Mucosa of descending colon (tissue), 3 donors: ENCODE results near the gene NEAT1. TPM values are rescaled to one million over a fixed set of nuclear protein-coding genes. Genes with fewer than 3 reads are reported as not detected.

Source experiments
- ATAC-seq: fragments of 200-7000 bp; cut with Tn5 transposase; one replicate; pipeline ENCODE4 v1.9.1; 2020; ENCODE audit warnings: mild to moderate bottlenecking, moderate library complexity
- DNase-seq, 3 donors: peaks; one replicate each; pipeline ENCODE4 v3.0.0-alpha.2; 2020
- H3K36me3 ChIP-seq: fragments of 200-600 bp; one replicate; pipeline ENCODE4 v1.8.0; 2021; ENCODE audit warnings: low read depth, mild to moderate bottlenecking
- H3K4me1 ChIP-seq: fragments of 200-600 bp; one replicate; pipeline ENCODE4 v1.8.0; 2021; ENCODE audit warnings: low read depth, mild to moderate bottlenecking
- H3K4me3 ChIP-seq: fragments of 200-600 bp; one replicate; pipeline ENCODE4 v1.8.0; 2021; ENCODE audit warnings: mild to moderate bottlenecking
- H3K9me3 ChIP-seq: fragments of 200-600 bp; one replicate; pipeline ENCODE4 v1.8.0; 2021; ENCODE audit warnings: mild to moderate bottlenecking
- CTCF ChIP-seq: fragments of 200-600 bp; IDR thresholded peaks from one replicate; pipeline ENCODE4 v1.8.0; 2022; ENCODE audit warnings: antibody characterized with exemption, mild to moderate bottlenecking
- intact Hi-C, 2 donors: fragments of 100-400 bp; cut with DNase I in 1 of 2; cut with micrococcal nuclease in 1 of 2; formaldehyde crosslinking; loops; one replicate each; pipeline versions ENCODE4 v1.11.0 to v1.11.1; 2022; cut with DNase I, micrococcal nuclease
- total RNA-seq, 3 donors: library from RNA; stranded (reverse); fragmentation: NEBNext Ultra II Directional in 2 of 3; extraction: Animal tissue kit (Norgen Biotek cat#: 25700) in 2 of 3; gene quantifications; one replicate each; pipeline versions ENCODE4 v1.2.1 to v1.2.4, GENCODE V29; 2021 to 2023
- donor health status: DM: no; HTN: no; CAD: no; lungs with moderate emphysema.
- donor health status: DM: no; HTN: no; CAD: no.
- donor health status: DM: no; HTN: yes; CAD: no.

Gene NEAT1
- total RNA-seq, 3 donors from 2014 or later: 1,133 to 1,409 (median 1,237) TPM

- DNase-seq (peak in 2 of 3 donors; percentile 65 to 72), ATAC-seq (no peak)
- Histone ChIP-seq H3K9me3 (no peaks in the 10 kb centered on the region), H3K4me1 (peaks cover 33% of the 10 kb centered on the region), H3K36me3 (no peaks in the 10 kb centered on the region), H3K4me3 (peak overlapping the region; percentile 81)
- TF ChIP-seq CTCF: no peak
- intact Hi-C loops: loop anchor here (5.0 kb wide), 1 partner anchor 78 kb away; no protein-coding TSS in a partner anchor
Observed at GRCh38 chr11:65424205-65425104, 1.9 kb downstream of the NEAT1 start.

GRCh38 chr11:65425105-65425970 lies 2.7 kb downstream of the NEAT1 start:
- H3K4me1 ChIP-seq: peaks cover 26% of the 10 kb centered on the region
- peak overlapping the region; percentile 81 for H3K4me3 ChIP-seq
- TF ChIP-seq CTCF: no peak
- H3K36me3 ChIP-seq: no peaks in the 10 kb centered on the region
- no peaks in the 10 kb centered on the region for H3K9me3 ChIP-seq
- no peak for ATAC-seq
- DNase-seq: peak in 2 of 3 donors; percentile 50 to 75
- intact Hi-C loops: loop anchor here in 1 of 2 donors (5.0 kb wide), 1 partner anchor 77 kb away; no protein-coding TSS in a partner anchor

GRCh38 chr11:65425971-65426838 lies 3.6 kb downstream of the NEAT1 start:
- intact Hi-C loops: loop anchor here in 1 of 2 donors (5.0 kb wide), 1 partner anchor 76 kb away; no protein-coding TSS in a partner anchor
- Histone ChIP-seq H3K9me3 (no peaks in the 10 kb centered on the region), H3K4me1 (peaks cover 18% of the 10 kb centered on the region), H3K36me3 (no peaks in the 10 kb centered on the region), H3K4me3 (peak overlapping the region; percentile 81)
- ATAC-seq (no peak), DNase-seq (peak in 2 of 3 donors; percentile 11 to 59)
- no peak for TF ChIP-seq CTCF

GRCh38 chr11:65426839-65427690 lies 4.5 kb downstream of the NEAT1 start:
- Histone ChIP-seq H3K9me3 (no peaks in the 10 kb centered on the region), H3K36me3 (no peaks in the 10 kb centered on the region), H3K4me1 (peaks cover 23% of the 10 kb centered on the region), H3K4me3 (no peak overlapping the region)
- TF ChIP-seq CTCF: no peak
- DNase-seq (peak in 2 of 3 donors; percentile 65 to 71), ATAC-seq (peak; percentile 6)
- intact Hi-C loops: loop anchor here in 1 of 2 donors (5.0 kb wide), 1 partner anchor 75 kb away; no protein-coding TSS in a partner anchor
